Activated CD8-positive, alpha-beta T cell treated with anti-CD3 and anti-CD28 coated beads for 36 hours (primary cell): ENCODE results near the gene NCR1. TPM values are rescaled to one million over a fixed set of nuclear protein-coding genes. Genes with fewer than 3 reads are reported as not detected.
"Not testable (repeated sequence)": the region's sequence is repeated elsewhere in the genome, so short reads cannot be mapped to it uniquely, and the experiment has no call there.

Experiments used
- ATAC-seq: fragments of 200-7000 bp; cut with Tn5 transposase; one replicate; pipeline ENCODE4 v1.10.0; 2021; ENCODE audit warnings: mild to moderate bottlenecking, moderate library complexity
- CTCF ChIA-PET: fragments of 350-600 bp; sonication (Branson Sonifier 250); formaldehyde crosslinking; loops from one replicate; lab custom pipeline; 2021; ENCODE audit warnings: antibody characterized with exemption; lab: Charles Lee
- POLR2A ChIA-PET: fragments of 350-600 bp; sonication (Branson Sonifier 250); formaldehyde crosslinking; loops from one replicate; lab custom pipeline; 2021; ENCODE audit warnings: antibody characterized with exemption; lab: Charles Lee
- DNase-seq: peaks from one replicate; pipeline ENCODE4 v3.0.0-alpha.2; 2020
- H3K27ac Mint-ChIP-seq: one replicate; pipeline ENCODE4 v1.8.0; 2021; ENCODE audit warnings: mild to moderate bottlenecking, mixed read lengths
- H3K27me3 Mint-ChIP-seq: one replicate; pipeline ENCODE4 v1.8.0; 2021; ENCODE audit warnings: mixed read lengths
- H3K36me3 Mint-ChIP-seq: one replicate; pipeline ENCODE4 v1.8.0; 2021; ENCODE audit warnings: low read depth, mixed read lengths
- H3K4me1 Mint-ChIP-seq: one replicate; pipeline ENCODE4 v1.8.0; 2021; ENCODE audit warnings: low read depth, mixed read lengths
- H3K4me3 Mint-ChIP-seq: one replicate; pipeline ENCODE4 v1.8.0; 2021; ENCODE audit warnings: mild to moderate bottlenecking, moderate library complexity, mixed read lengths
- H3K9me3 Mint-ChIP-seq: one replicate; pipeline ENCODE4 v1.8.0; 2021; ENCODE audit warnings: mixed read lengths
- CTCF ChIP-seq: fragments of 200-600 bp; IDR thresholded peaks from one replicate; pipeline ENCODE4 v1.8.0; 2022; ENCODE audit warnings: antibody characterized with exemption, mild to moderate bottlenecking
- intact Hi-C: fragments of 100-400 bp; cut with micrococcal nuclease; formaldehyde crosslinking; loops from one replicate; pipeline ENCODE4 v1.10.0; 2022
- total RNA-seq, 2 experiments: library from RNA; stranded (reverse); gene quantifications; one replicate each; pipeline ENCODE4 v1.2.3, GENCODE V29; 2021

NCR1 gene
- total RNA-seq, 2 experiments from 2014 or later: 0.58 to 0.68 TPM

- intact Hi-C loops: no loop called here
- TF ChIP-seq CTCF: no peak
- no peaks in the 10 kb centered on the region for H3K36me3 Mint-ChIP-seq
- no peaks in the 10 kb centered on the region for H3K27me3 Mint-ChIP-seq
- ChIA-PET CTCF (interaction anchor here (0.6 kb wide), 1 partner anchor 597 kb away, joined by 3 read pairs; no protein-coding TSS in a partner anchor), POLR2A (no interaction called here)
- H3K4me3 Mint-ChIP-seq: no peak overlapping the region
- H3K27ac Mint-ChIP-seq: no peak overlapping the region
- H3K9me3 Mint-ChIP-seq: no peaks in the 10 kb centered on the region
- ATAC-seq: no peak
- no peaks in the 10 kb centered on the region for H3K4me1 Mint-ChIP-seq
- DNase-seq: no peak
These were observed 43.5 kb downstream of the NCR1 start for GRCh38 chr19:54949412-54949811.

GRCh38 chr19:54950580-54950979 lies 44.6 kb downstream of the NCR1 start:
- H3K36me3 Mint-ChIP-seq, CTCF ChIA-PET, POLR2A ChIA-PET, intact Hi-C loops, H3K27me3 Mint-ChIP-seq, H3K9me3 Mint-ChIP-seq, DNase-seq, H3K27ac Mint-ChIP-seq, H3K4me1 Mint-ChIP-seq, H3K4me3 Mint-ChIP-seq, ATAC-seq: not testable (repeated sequence)

GRCh38 chr19:54952591-54953344 lies 46.8 kb downstream of the NCR1 start:
- Mint-ChIP-seq H3K9me3 (no peaks in the 10 kb centered on the region), H3K4me3 (no peak overlapping the region), H3K36me3 (no peaks in the 10 kb centered on the region), H3K4me1 (no peaks in the 10 kb centered on the region), H3K27me3 (peaks cover 1% of the 10 kb centered on the region), H3K27ac (no peak overlapping the region)
- TF ChIP-seq CTCF: no peak
- ATAC-seq: no peak
- ChIA-PET CTCF (no interaction called here), POLR2A (no interaction called here)
- intact Hi-C loops: no loop called here
- DNase-seq: no peak

GRCh38 chr19:54953345-54953713 lies 47.4 kb downstream of the NCR1 start:
- H3K4me3 Mint-ChIP-seq, DNase-seq, H3K27ac Mint-ChIP-seq, H3K36me3 Mint-ChIP-seq, ATAC-seq, intact Hi-C loops, H3K9me3 Mint-ChIP-seq, H3K4me1 Mint-ChIP-seq, CTCF ChIA-PET, H3K27me3 Mint-ChIP-seq, POLR2A ChIA-PET: not testable (repeated sequence)

GRCh38 chr19:54955376-54955775 lies 49.4 kb downstream of the NCR1 start:
- POLR2A ChIA-PET: no interaction called here
- Mint-ChIP-seq H3K9me3 (no peaks in the 10 kb centered on the region), H3K27me3 (peaks cover 7% of the 10 kb centered on the region), H3K4me1 (peaks cover 2% of the 10 kb centered on the region), H3K36me3 (no peaks in the 10 kb centered on the region), H3K4me3 (no peak overlapping the region), H3K27ac (no peak overlapping the region)
- no peak for TF ChIP-seq CTCF
- intact Hi-C loops: no loop called here
- ATAC-seq: no peak
- CTCF ChIA-PET: no interaction called here
- no peak for DNase-seq

GRCh38 chr19:54959840-54960239 lies 53.9 kb downstream of the NCR1 start:
- no peak for DNase-seq
- H3K36me3 Mint-ChIP-seq: no peaks in the 10 kb centered on the region
- ATAC-seq: no peak
- no peak overlapping the region for H3K4me3 Mint-ChIP-seq
- peaks cover 7% of the 10 kb centered on the region for H3K27me3 Mint-ChIP-seq
- no peak overlapping the region for H3K27ac Mint-ChIP-seq
- TF ChIP-seq CTCF: no peak
- intact Hi-C loops: no loop called here
- CTCF ChIA-PET: no interaction called here
- POLR2A ChIA-PET: no interaction called here
- H3K4me1 Mint-ChIP-seq: peaks cover 2% of the 10 kb centered on the region
- H3K9me3 Mint-ChIP-seq: no peaks in the 10 kb centered on the region

Other genes with a start within 250 kb of the NCR1 start
- gene LILRB4, start 243.2 kb upstream of the NCR1 start, total RNA-seq: not detected
- gene KIR3DL3, start 181.7 kb upstream of the NCR1 start, total RNA-seq: not detected
- not detected for gene KIR2DL3, start 167.6 kb upstream of the NCR1 start, total RNA-seq
- not detected for gene KIR2DL1, start 136.4 kb upstream of the NCR1 start, total RNA-seq
- not detected for gene KIR2DL4, start 102.5 kb upstream of the NCR1 start, total RNA-seq
- under 1 TPM in 1 of 2 experiments, not detected in 1; 0.14 TPM for gene KIR3DL1, start 89.7 kb upstream of the NCR1 start, total RNA-seq
- gene KIR2DS4, start 73.5 kb upstream of the NCR1 start, total RNA-seq: under 1 TPM; 0.25 to 0.38 TPM
- under 1 TPM; 0.14 to 0.27 TPM for gene KIR3DL2, start 55.7 kb upstream of the NCR1 start, total RNA-seq
- gene FCAR, start 31.9 kb upstream of the NCR1 start, total RNA-seq: not detected
- not detected for gene NLRP7, start 41.4 kb downstream of the NCR1 start, total RNA-seq
- 10 to 100 TPM in 1 of 2 experiments, 1 to 10 TPM in 1; 9.5 to 11.7 TPM for gene NLRP2, start 60.2 kb downstream of the NCR1 start, total RNA-seq
- under 1 TPM; 0.14 to 0.27 TPM for gene GP6, start 132.1 kb downstream of the NCR1 start, total RNA-seq
- gene RDH13, start 157.0 kb downstream of the NCR1 start, total RNA-seq: 10 to 100 TPM; 17.3 to 18.2 TPM
- gene EPS8L1, start 169.7 kb downstream of the NCR1 start, total RNA-seq: 1 to 10 TPM; 2.8 to 3.2 TPM
- gene PPP1R12C, start 211.5 kb downstream of the NCR1 start, total RNA-seq: 10 to 100 TPM; 55.4 to 55.8 TPM
- not detected for gene TNNT1, start 243.1 kb downstream of the NCR1 start, total RNA-seq